ENCODE measurements around the gene DHRSX. TPM values are rescaled to one million over a fixed set of nuclear protein-coding genes. Genes with fewer than 3 reads are reported as not detected.

Gene DHRSX
- total and polyA plus RNA-seq, 2 donors (not counting 1 experiment from before 2014, with no cell fraction given), result 23.7 to 25.6 TPM

GRCh38 chrX:2469196-2469685, 31.5 kb downstream of the DHRSX start:
- Histone ChIP-seq H3K27me3 (ENCODE audit: control insufficient read depth, insufficient read depth, low read length) (no peaks in the 10 kb centered on the region), H3K36me3 (ENCODE audit: control insufficient read depth, insufficient read depth, low read length) (no peaks in the 10 kb centered on the region), H2AFZ (ENCODE audit: low read length) (no peak overlapping the region), H3K9ac (ENCODE audit: insufficient read depth, low read length) (no peak overlapping the region), H3K27ac (ENCODE audit: insufficient read depth, low read length) (no peak overlapping the region), H4K20me1 (ENCODE audit: control insufficient read depth, extremely low read depth, insufficient read depth, low read length) (no peaks in the 10 kb centered on the region), H3K9me3 (ENCODE audit: control insufficient read depth, insufficient read depth, low read depth, low read length) (no peaks in the 10 kb centered on the region), H3K4me3 (replicated peaks in 1 of 4; ENCODE audit: control extremely low read depth in 1 of 4, insufficient read depth in 1 of 4, low read depth in 3 of 4, low read length in 4 of 4) (no peak overlapping the region), H3K79me2 (ENCODE audit: control insufficient read depth, insufficient read depth, low read length) (peaks cover 5% of the 10 kb centered on the region), H3K4me1 (ENCODE audit: control insufficient read depth, extremely low read depth, insufficient read depth, low read length) (no peaks in the 10 kb centered on the region), H3K4me2 (ENCODE audit: extremely low read depth, insufficient read depth, low read length) (no peak overlapping the region)
- DNase-seq (ENCODE audit: low read depth in 2 of 2), result no peak
- TF ChIP-seq EZH2 (IDR thresholded peaks at IDR 0.05; ENCODE audit: low read length, missing control alignments) (no peak), CTCF (conservative IDR thresholded peaks at IDR 0.05 in 1 of 2, IDR thresholded peaks at IDR 0.05 in 1 of 2; ENCODE audit: low read depth in 1 of 2, low read length in 2 of 2) (no peak)

GRCh38 chrX:2468261-2469195, 32.2 kb downstream of the DHRSX start:
- no peaks in the 10 kb centered on the region for H3K27me3 ChIP-seq (ENCODE audit: control insufficient read depth, insufficient read depth, low read length)
- H3K9me3 ChIP-seq (ENCODE audit: control insufficient read depth, insufficient read depth, low read depth, low read length), result no peaks in the 10 kb centered on the region
- no peak overlapping the region for H2AFZ ChIP-seq (ENCODE audit: low read length)
- no peak overlapping the region for H3K4me2 ChIP-seq (ENCODE audit: extremely low read depth, insufficient read depth, low read length)
- H4K20me1 ChIP-seq (ENCODE audit: control insufficient read depth, extremely low read depth, insufficient read depth, low read length), result no peaks in the 10 kb centered on the region
- peaks cover 5% of the 10 kb centered on the region for H3K79me2 ChIP-seq (ENCODE audit: control insufficient read depth, insufficient read depth, low read length)
- DNase-seq (ENCODE audit: low read depth in 2 of 2), result no peak
- no peak overlapping the region for H3K27ac ChIP-seq (ENCODE audit: insufficient read depth, low read length)
- no peak overlapping the region for H3K4me3 ChIP-seq (replicated peaks in 1 of 4; ENCODE audit: control extremely low read depth in 1 of 4, insufficient read depth in 1 of 4, low read depth in 3 of 4, low read length in 4 of 4)
- H3K4me1 ChIP-seq (ENCODE audit: control insufficient read depth, extremely low read depth, insufficient read depth, low read length), result peaks cover 4% of the 10 kb centered on the region
- H3K9ac ChIP-seq (ENCODE audit: insufficient read depth, low read length), result no peak overlapping the region
- H3K36me3 ChIP-seq (ENCODE audit: control insufficient read depth, insufficient read depth, low read length), result no peaks in the 10 kb centered on the region
- TF ChIP-seq CTCF (conservative IDR thresholded peaks at IDR 0.05 in 1 of 2, IDR thresholded peaks at IDR 0.05 in 1 of 2; ENCODE audit: low read depth in 1 of 2, low read length in 2 of 2) (no peak), EZH2 (IDR thresholded peaks at IDR 0.05; ENCODE audit: low read length, missing control alignments) (no peak)

- DNase-seq (ENCODE audit: low read depth in 2 of 2), result no peak
- H3K27ac ChIP-seq (ENCODE audit: insufficient read depth, low read length), result no peak overlapping the region
- no peak overlapping the region for H3K4me2 ChIP-seq (ENCODE audit: extremely low read depth, insufficient read depth, low read length)
- H4K20me1 ChIP-seq (ENCODE audit: control insufficient read depth, extremely low read depth, insufficient read depth, low read length), result no peaks in the 10 kb centered on the region
- TF ChIP-seq CTCF (conservative IDR thresholded peaks at IDR 0.05 in 1 of 2, IDR thresholded peaks at IDR 0.05 in 1 of 2; ENCODE audit: low read depth in 1 of 2, low read length in 2 of 2), result no peak
- no peak for TF ChIP-seq EZH2 (IDR thresholded peaks at IDR 0.05; ENCODE audit: low read length, missing control alignments)
- H3K4me1 ChIP-seq (ENCODE audit: control insufficient read depth, extremely low read depth, insufficient read depth, low read length), result peaks cover 4% of the 10 kb centered on the region
- H3K9me3 ChIP-seq (ENCODE audit: control insufficient read depth, insufficient read depth, low read depth, low read length), result no peaks in the 10 kb centered on the region
- no peak overlapping the region for H3K4me3 ChIP-seq (replicated peaks in 1 of 4; ENCODE audit: control extremely low read depth in 1 of 4, insufficient read depth in 1 of 4, low read depth in 3 of 4, low read length in 4 of 4)
- H2AFZ ChIP-seq (ENCODE audit: low read length), result no peak overlapping the region
- no peak overlapping the region for H3K9ac ChIP-seq (ENCODE audit: insufficient read depth, low read length)
- no peaks in the 10 kb centered on the region for H3K27me3 ChIP-seq (ENCODE audit: control insufficient read depth, insufficient read depth, low read length)
- no peaks in the 10 kb centered on the region for H3K36me3 ChIP-seq (ENCODE audit: control insufficient read depth, insufficient read depth, low read length)
- H3K79me2 ChIP-seq (ENCODE audit: control insufficient read depth, insufficient read depth, low read length), result peaks cover 5% of the 10 kb centered on the region
These were observed 33.7 kb downstream of the DHRSX start for GRCh38 chrX:2466876-2467656.
